Measurements from ENCODE around the gene GHRHR.

Gene GHRHR

GRCh38 chr7:30985756-30986155 lies 22.0 kb downstream of the GHRHR start:
- no peak for DNase-seq (ENCODE audit: low spot score)

GRCh38 chr7:30986331-30986730 lies 22.6 kb downstream of the GHRHR start:
- DNase-seq (ENCODE audit: low spot score): no peak

GRCh38 chr7:30986738-30987137 lies 23.0 kb downstream of the GHRHR start:
- no peak for DNase-seq (ENCODE audit: low spot score)

- DNase-seq (ENCODE audit: low spot score): no peak
Measured at GRCh38 chr7:30987178-30987577, 23.4 kb downstream of the GHRHR start.

GRCh38 chr7:30987936-30988335 lies 24.2 kb downstream of the GHRHR start:
- DNase-seq (ENCODE audit: low spot score): no peak

- peak; percentile 54 for DNase-seq (ENCODE audit: low spot score)
Measured at GRCh38 chr7:30988351-30989005, 24.7 kb downstream of the GHRHR start.

- no peak for DNase-seq (ENCODE audit: low spot score)
Measured at GRCh38 chr7:30989008-30989823, 25.5 kb downstream of the GHRHR start.

- no peak for DNase-seq (ENCODE audit: low spot score)
Measured at GRCh38 chr7:30989824-30990672, 26.3 kb downstream of the GHRHR start.

- no peak for DNase-seq (ENCODE audit: low spot score)
Measured at GRCh38 chr7:30990673-30991170, 27.0 kb downstream of the GHRHR start.

- DNase-seq (ENCODE audit: low spot score): no peak
Measured at GRCh38 chr7:30992414-30992813, 28.7 kb downstream of the GHRHR start.

- DNase-seq (ENCODE audit: low spot score): no peak
Measured at GRCh38 chr7:30994206-30995100, 30.7 kb downstream of the GHRHR start.

- no peak for DNase-seq (ENCODE audit: low spot score)
Measured at GRCh38 chr7:30995536-30995935, 31.8 kb downstream of the GHRHR start.

GRCh38 chr7:30996256-30996655 lies 32.5 kb downstream of the GHRHR start:
- no peak for DNase-seq (ENCODE audit: low spot score)

- DNase-seq (ENCODE audit: low spot score): no peak
Measured at GRCh38 chr7:30996883-30997282, 33.1 kb downstream of the GHRHR start.

GRCh38 chr7:30997316-30997715 lies 33.6 kb downstream of the GHRHR start:
- no peak for DNase-seq (ENCODE audit: low spot score)

GRCh38 chr7:30998180-30998579 lies 34.4 kb downstream of the GHRHR start:
- no peak for DNase-seq (ENCODE audit: low spot score)

GRCh38 chr7:31000161-31000693 lies 36.5 kb downstream of the GHRHR start:
- no peak for DNase-seq (ENCODE audit: low spot score)

GRCh38 chr7:31000779-31001178 lies 37.0 kb downstream of the GHRHR start:
- no peak for DNase-seq (ENCODE audit: low spot score)

GRCh38 chr7:31002256-31002655 lies 38.5 kb downstream of the GHRHR start:
- no peak for DNase-seq (ENCODE audit: low spot score)

- DNase-seq (ENCODE audit: low spot score): no peak
Measured at GRCh38 chr7:31003097-31003496, 39.3 kb downstream of the GHRHR start.

- DNase-seq (ENCODE audit: low spot score): peak; percentile 30
Measured at GRCh38 chr7:31003721-31004120, 40.0 kb downstream of the GHRHR start.

Measured in SW480 (cell line).